Measurements from ENCODE around the gene TADA1. TPM values are rescaled to one million over a fixed set of nuclear protein-coding genes. Genes with fewer than 3 reads are reported as not detected.

The TADA1 gene
- polyA plus RNA-seq, 1 of the 3 experiments (the other 2 are of a cell fraction) = 9.3 TPM

GRCh38 chr1:166907763-166908162 is 31.7 kb upstream of the TADA1 start:
- Histone ChIP-seq H3K36me3 (replicated peaks in 1 of 2; ENCODE audit: control insufficient read depth in 1 of 2, insufficient read depth in 2 of 2, low read length in 1 of 2) (no peaks in the 10 kb centered on the region), H3K9me3 (no peaks in the 10 kb centered on the region), H3K27ac (ENCODE audit: low read depth in 2 of 2, low read length in 1 of 2) (no peak overlapping the region), H3K4me2 (no peak overlapping the region), H3K27me3 (ENCODE audit: insufficient read depth) (no peaks in the 10 kb centered on the region), H4K20me1 (ENCODE audit: insufficient read depth) (no peaks in the 10 kb centered on the region), H2AFZ (ENCODE audit: low read depth) (no peak overlapping the region), H3K4me1 (ENCODE audit: control insufficient read depth in 1 of 2, insufficient read depth in 2 of 2, low read depth in 1 of 2, low read length in 1 of 2) (no peaks in the 10 kb centered on the region), H3K9me2 (no peaks in the 10 kb centered on the region), H3K79me2 (ENCODE audit: insufficient read depth) (no peaks in the 10 kb centered on the region), H3K4me3 (ENCODE audit: low read depth in 2 of 2, low read length in 1 of 2) (no peak overlapping the region), H3F3A (replicated peaks; ENCODE audit: insufficient read depth) (no peaks in the 10 kb centered on the region), H3K9ac (no peak overlapping the region)
- whole genome bisulfite sequencing (ENCODE audit: low lambda C conversion rate) = 40% methylated on average over 3 of the region's 3 CpGs
- CTCF ChIA-PET = interaction anchor here (22.1 kb wide), 1 partner anchor 150 kb away, joined by 769 read pairs; no protein-coding TSS in a partner anchor
- DNase-seq = no peak
- POLR2A ChIA-PET = no interaction called here
- TF ChIP-seq SIN3A (IDR thresholded peaks at IDR 0.05; ENCODE audit: borderline replicate concordance, low read depth, low read length) (no peak), SMC3 (IDR thresholded peaks at IDR 0.05; ENCODE audit: low read depth, low read length) (no peak), JUND (IDR thresholded peaks at IDR 0.05) (no peak), YY1 (IDR thresholded peaks at IDR 0.05; ENCODE audit: low read depth) (no peak), TAF1 (IDR thresholded peaks at IDR 0.05; ENCODE audit: borderline replicate concordance, low read depth, low read length) (no peak), NRF1 (IDR thresholded peaks at IDR 0.05; ENCODE audit: low read depth, low read length) (no peak), GABPA (IDR thresholded peaks at IDR 0.05; ENCODE audit: low read depth) (no peak), REST (IDR thresholded peaks at IDR 0.05; ENCODE audit: low read depth, low read length) (no peak), CTCF (IDR thresholded peaks at IDR 0.05) (no peak), FOSL2 (IDR thresholded peaks at IDR 0.05; ENCODE audit: borderline replicate concordance, low read depth) (no peak), ZBTB33 (IDR thresholded peaks at IDR 0.05; ENCODE audit: borderline replicate concordance, low read depth) (no peak), MXI1 (IDR thresholded peaks at IDR 0.05; ENCODE audit: low read depth, low read length) (no peak), NFIC (IDR thresholded peaks at IDR 0.05; ENCODE audit: borderline replicate concordance) (no peak), CHD2 (IDR thresholded peaks at IDR 0.05; ENCODE audit: low read length, partially characterized antibody) (no peak)

Data from SK-N-SH (cell line).